Activated naive CD4-positive, alpha-beta T cell treated with anti-CD3 and anti-CD28 coated beads, Interleukin-2, amount 50 U/mL, for 72 hours (primary cell): ENCODE data around the gene CTAGE8. TPM values are rescaled to one million over a fixed set of nuclear protein-coding genes. Genes with fewer than 3 reads are reported as not detected.
"Not testable (repeated sequence)": the region's sequence is repeated elsewhere in the genome, so short reads cannot be mapped to it uniquely, and the experiment has no call there.

Source experiments
- ATAC-seq, 2 donors: fragments of 150-1000 bp; cut with Tn5 transposase; 2 replicates each; pipeline ENCODE4 v1.10.0; 2021; ENCODE audit warnings: mild to moderate bottlenecking in 2 of 2, moderate library complexity in 2 of 2
- DNase-seq, 2 donors: peaks; one replicate each; pipeline ENCODE4 v3.0.0; 2021 to 2022; ENCODE audit warnings: low spot score in 2 of 2
- H3K27ac Mint-ChIP-seq, 2 donors: one replicate each; pipeline ENCODE4 v1.8.0; 2022; ENCODE audit warnings: mild to moderate bottlenecking in 2 of 2, mixed read lengths in 2 of 2
- H3K36me3 Mint-ChIP-seq, 2 donors: one replicate each; pipeline ENCODE4 v1.8.0; 2022; ENCODE audit warnings: mixed read lengths in 2 of 2
- H3K9me3 Mint-ChIP-seq, 2 donors: one replicate each; pipeline ENCODE4 v1.8.0; 2022; ENCODE audit warnings: mixed read lengths in 2 of 2
- total RNA-seq, 2 donors: library from RNA; stranded (reverse); gene quantifications; one replicate each; pipeline ENCODE4 v1.2.3, GENCODE V29; 2022

The CTAGE8 gene
- total RNA-seq, 2 donors from 2014 or later: 1.4 to 1.8 TPM

DNA sequence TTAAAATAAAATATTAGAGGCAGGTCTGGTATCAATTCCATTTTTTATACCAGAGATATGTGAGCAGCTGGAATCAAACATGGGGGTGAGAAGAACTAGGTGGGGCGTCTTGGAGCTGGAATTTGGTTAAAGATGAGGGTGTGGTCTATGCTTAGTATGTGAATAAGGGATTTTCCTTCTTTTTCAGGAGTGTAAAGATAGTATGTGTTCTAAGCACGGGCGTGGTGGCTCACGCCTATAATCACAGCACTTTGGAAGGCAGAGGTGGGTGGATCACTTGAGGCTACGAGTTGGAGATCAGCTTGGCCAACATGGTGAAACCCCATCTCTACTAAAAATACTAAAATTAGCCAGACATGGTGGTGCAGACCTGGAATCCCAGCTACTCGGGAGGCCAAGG, 6.2 kb upstream of the CTAGE8 start:
- H3K36me3 Mint-ChIP-seq, DNase-seq, ATAC-seq, H3K9me3 Mint-ChIP-seq, H3K27ac Mint-ChIP-seq: not testable (repeated sequence)

GRCh38 chr7:144264692-144265091, 4.4 kb downstream of the CTAGE8 start, which contains the start of gene OR2A7:
Gene OR2A7 (minus strand): TSS chr7:144264792. CDS start chr7:144259628, 5,164 bp downstream.
- not testable (repeated sequence) for H3K27ac Mint-ChIP-seq, H3K9me3 Mint-ChIP-seq, H3K36me3 Mint-ChIP-seq, ATAC-seq, DNase-seq

DNA sequence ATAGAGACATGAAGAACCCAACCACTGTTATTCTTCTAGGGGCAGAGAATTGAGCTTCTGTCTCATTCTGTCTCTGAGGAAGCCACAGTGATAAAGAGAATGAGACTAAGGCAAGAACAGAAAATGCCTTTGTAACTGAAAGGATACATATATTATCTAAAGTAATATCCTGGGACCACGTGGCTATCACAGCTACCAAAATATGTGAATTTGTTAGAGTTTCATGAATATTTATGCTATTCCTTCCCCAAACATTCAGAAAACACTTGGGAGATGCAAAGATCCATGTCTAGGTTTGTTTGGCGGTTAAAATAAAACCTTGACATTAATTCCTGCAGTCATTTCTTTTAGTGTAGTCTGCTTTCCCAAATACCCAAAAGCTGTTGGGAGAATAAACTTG, 7.0 kb downstream of the CTAGE8 start:
- not testable (repeated sequence) for H3K36me3 Mint-ChIP-seq, H3K9me3 Mint-ChIP-seq, DNase-seq, ATAC-seq, H3K27ac Mint-ChIP-seq

DNA sequence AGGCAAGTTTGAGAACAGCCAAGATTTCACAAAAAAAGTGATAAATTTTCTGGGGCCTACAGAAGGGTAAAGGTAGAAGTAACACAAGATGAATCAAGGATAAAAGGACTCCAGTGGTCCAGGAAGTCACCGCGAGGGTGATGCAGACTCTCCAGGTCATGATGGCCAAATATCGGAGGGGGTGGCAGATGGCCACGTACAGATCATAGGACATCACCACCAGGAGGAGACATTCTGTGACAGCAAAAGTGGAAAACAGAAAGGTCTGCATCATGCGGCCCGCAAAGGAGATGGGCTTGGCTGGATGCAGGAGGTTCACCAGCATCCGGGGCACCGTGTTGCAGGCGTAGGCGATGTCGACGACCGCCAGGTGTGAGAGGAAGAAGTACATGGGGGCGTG, 10.0 kb downstream of the CTAGE8 start:
- H3K9me3 Mint-ChIP-seq, ATAC-seq, H3K27ac Mint-ChIP-seq, DNase-seq, H3K36me3 Mint-ChIP-seq: not testable (repeated sequence)

DNA sequence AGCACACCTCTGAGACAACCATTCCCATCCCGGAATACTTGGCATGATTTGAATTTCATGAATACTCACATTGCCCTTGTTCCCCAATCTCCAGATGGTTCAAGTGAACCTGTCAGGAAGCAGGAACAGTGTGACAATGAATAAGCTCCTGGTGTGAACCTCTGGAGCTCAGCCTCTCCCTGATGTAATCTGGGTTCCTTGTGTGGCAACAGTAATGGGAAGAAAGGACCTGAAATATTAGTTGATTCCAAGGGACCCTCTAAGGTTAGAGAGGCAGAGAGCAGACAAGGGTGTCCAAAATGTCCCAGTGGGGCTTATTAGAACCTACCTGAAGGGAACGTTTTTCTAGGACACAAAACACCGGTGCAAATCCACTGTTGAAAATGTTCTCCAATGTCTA, 13.0 kb downstream of the CTAGE8 start:
- Mint-ChIP-seq H3K36me3 (no peaks in the 10 kb centered on the region), H3K9me3 (no peaks in the 10 kb centered on the region), H3K27ac (no peak overlapping the region)
- DNase-seq (no peak), ATAC-seq (no peak)

DNA sequence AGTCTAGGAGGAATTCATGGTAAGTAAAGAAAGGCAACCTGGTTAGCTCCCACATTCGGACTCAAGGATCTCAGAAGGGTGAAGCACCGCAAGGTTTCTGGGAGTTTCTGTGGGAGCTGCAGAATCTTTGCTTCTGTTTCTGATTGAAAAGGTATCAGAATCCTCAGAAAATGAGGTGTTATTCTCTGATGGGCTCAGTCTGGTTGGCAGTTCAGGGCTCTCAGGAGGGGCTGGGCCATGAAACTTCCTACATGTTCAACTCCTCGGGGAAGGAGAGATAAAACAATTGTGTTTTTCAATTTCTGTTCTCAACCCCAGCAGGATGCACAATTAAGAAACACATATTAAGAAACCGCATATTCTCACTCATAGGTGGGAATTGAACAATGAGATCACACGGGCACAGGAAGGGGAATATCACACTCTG, 13.6 kb downstream of the CTAGE8 start:
- Mint-ChIP-seq H3K36me3 (no peaks in the 10 kb centered on the region), H3K9me3 (no peaks in the 10 kb centered on the region), H3K27ac (no peak overlapping the region)
- DNase-seq (no peak), ATAC-seq (no peak)

DNA sequence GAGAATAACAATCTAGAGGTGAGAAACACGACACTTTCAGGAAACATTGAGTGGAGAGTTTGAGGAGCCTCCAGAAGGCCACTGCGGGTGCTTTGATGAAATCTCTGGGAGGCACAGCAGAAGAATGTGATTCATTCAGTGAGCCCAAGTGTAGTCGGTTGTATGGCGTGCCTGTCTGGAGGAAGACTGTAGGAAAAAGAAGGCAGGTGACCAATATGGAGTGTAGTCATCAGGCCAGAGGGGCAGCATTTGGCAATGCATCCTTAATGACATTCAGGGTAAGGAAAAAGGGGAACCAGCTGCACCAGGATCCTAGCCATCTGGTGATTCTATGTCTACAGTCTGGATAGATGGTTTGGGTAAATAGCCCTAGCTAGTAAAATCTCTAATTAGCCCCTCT, 16.8 kb downstream of the CTAGE8 start:
- not testable (repeated sequence) for H3K36me3 Mint-ChIP-seq, H3K27ac Mint-ChIP-seq, DNase-seq, ATAC-seq, H3K9me3 Mint-ChIP-seq

DNA sequence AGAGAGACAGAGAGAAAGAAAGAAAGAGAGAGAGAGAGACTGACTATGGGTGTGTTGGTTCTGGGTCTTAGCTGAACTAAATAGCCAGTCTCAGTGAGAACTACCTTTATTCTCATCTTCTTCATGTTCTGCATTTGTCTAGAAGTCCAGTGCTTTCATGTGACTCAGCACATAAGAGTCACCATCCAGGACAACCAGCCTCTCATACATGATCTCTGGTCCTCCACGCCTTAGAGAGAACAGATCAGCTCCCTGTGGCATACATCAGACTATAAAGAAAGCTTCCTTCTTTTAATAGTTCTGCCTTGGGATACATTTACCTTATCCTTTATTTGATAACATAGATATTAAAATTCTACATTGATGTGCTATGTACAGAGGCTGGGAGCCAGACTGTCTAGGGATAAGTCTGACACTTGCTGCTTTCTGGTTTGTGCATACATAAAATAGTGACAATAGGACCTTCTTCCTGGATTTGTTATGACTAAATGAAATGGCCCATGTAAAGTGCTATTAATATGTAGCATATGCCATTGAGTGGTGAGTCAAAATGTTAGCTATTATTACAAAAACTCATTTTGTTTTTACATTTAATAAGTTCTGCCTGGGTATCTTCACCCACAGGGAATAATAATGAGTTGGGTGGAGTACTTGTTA, 21.3 kb downstream of the CTAGE8 start:
- H3K27ac Mint-ChIP-seq, H3K36me3 Mint-ChIP-seq, ATAC-seq, H3K9me3 Mint-ChIP-seq, DNase-seq: not testable (repeated sequence)

DNA sequence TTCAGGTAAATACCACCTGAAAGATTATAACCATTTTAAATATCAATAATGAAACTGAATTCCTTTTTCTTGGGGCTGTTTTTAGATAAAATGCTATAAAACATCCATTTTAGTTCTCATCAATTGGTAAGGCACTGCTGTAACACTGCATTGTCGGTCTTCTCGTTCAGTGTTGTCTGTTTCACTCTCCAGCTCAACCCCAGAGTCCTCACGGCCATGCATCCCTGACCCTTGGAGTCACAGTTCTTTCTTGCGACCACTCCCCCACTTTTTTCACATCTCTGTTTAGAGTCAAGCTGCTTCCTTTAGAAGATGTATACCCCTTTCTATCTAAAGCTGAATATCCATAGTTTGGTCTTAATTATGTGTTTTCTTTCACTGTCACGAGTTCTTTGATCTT, 22.1 kb downstream of the CTAGE8 start:
- ATAC-seq, H3K9me3 Mint-ChIP-seq, H3K27ac Mint-ChIP-seq: not testable (repeated sequence)

DNA sequence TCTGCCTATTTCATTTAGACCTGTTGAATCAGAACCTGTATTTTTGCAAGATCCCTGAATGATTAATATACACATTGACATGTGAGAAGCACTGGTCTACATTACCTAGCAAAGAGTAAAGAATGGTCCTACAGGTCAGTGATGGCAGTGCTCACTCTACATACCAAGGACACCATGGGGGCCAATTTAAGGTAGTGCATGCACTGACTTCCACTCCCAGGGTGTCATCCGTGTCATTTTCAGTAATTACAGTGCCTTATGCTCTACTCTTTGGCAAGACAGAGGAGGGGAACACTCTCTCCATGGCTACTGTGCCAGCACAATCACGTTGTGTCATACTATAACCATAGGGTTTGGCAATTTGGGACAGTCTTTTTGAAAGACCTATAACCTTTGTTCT, 23.7 kb downstream of the CTAGE8 start:
- ATAC-seq, H3K36me3 Mint-ChIP-seq, H3K9me3 Mint-ChIP-seq, H3K27ac Mint-ChIP-seq, DNase-seq: not testable (repeated sequence)

More for the DNA sequence above, 22.1 kb downstream of the CTAGE8 start:
- H3K36me3 Mint-ChIP-seq, DNase-seq: not testable (repeated sequence)

DNA sequence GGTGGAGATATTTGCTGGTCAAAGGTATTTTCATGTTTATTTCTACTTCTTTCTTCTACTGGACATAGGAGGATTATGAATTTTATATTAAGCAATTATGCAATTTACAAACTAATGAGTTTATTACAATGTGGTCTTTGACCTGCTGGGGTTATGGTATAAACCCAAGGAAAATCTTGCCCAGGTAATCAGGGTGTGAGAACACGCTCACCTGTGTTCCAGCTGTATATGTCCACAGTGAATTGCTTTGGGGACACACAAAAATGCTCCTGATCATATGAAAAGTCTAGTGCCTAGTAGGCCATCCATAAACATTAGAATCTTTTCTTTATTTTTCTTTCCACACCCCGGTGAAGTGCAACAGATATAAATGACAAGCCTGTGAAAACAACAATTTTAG, 29.7 kb downstream of the CTAGE8 start, which contains the start of gene OR2A42:
OR2A42 (minus strand) TSS at position 241 of the 400 bp plus-strand sequence. CDS start 6,762 bp downstream, outside the sequence.
- not testable (repeated sequence) for H3K27ac Mint-ChIP-seq, ATAC-seq, DNase-seq, H3K9me3 Mint-ChIP-seq, H3K36me3 Mint-ChIP-seq

- not testable (repeated sequence) for H3K36me3 Mint-ChIP-seq, H3K27ac Mint-ChIP-seq, ATAC-seq, H3K9me3 Mint-ChIP-seq, DNase-seq
Observed at GRCh38 chr7:144238530-144239082, 30.5 kb downstream of the CTAGE8 start.

GRCh38 chr7:144233039-144233438, 36.0 kb downstream of the CTAGE8 start:
- not testable (repeated sequence) for ATAC-seq, H3K36me3 Mint-ChIP-seq, H3K27ac Mint-ChIP-seq, DNase-seq, H3K9me3 Mint-ChIP-seq

- H3K27ac Mint-ChIP-seq, H3K36me3 Mint-ChIP-seq, ATAC-seq, DNase-seq, H3K9me3 Mint-ChIP-seq: not testable (repeated sequence)
Observed at GRCh38 chr7:144231027-144231426, 38.1 kb downstream of the CTAGE8 start.

GRCh38 chr7:144228810-144229209, 40.3 kb downstream of the CTAGE8 start:
- DNase-seq, ATAC-seq, H3K9me3 Mint-ChIP-seq, H3K36me3 Mint-ChIP-seq, H3K27ac Mint-ChIP-seq: not testable (repeated sequence)

DNA sequence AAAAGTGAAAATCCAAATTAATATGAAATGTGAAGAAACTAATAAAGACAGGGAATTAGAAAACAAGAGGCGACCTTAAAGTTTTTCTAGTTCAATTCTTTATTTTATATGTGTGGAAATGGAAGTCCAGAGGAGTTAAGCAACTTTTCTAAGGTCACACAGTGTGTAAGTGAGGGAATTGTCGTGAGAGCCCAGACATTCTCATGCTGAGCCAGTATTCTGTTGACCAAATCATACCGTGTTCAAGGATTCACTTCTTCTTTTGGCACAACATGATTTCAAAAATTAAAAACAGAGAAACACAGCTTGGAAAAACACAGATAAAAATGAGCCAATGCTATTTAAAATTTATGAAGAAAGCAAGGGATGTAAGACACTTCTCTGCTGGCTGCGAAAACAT, 42.2 kb downstream of the CTAGE8 start:
- not testable (repeated sequence) for H3K36me3 Mint-ChIP-seq, H3K9me3 Mint-ChIP-seq, ATAC-seq, DNase-seq, H3K27ac Mint-ChIP-seq

DNA sequence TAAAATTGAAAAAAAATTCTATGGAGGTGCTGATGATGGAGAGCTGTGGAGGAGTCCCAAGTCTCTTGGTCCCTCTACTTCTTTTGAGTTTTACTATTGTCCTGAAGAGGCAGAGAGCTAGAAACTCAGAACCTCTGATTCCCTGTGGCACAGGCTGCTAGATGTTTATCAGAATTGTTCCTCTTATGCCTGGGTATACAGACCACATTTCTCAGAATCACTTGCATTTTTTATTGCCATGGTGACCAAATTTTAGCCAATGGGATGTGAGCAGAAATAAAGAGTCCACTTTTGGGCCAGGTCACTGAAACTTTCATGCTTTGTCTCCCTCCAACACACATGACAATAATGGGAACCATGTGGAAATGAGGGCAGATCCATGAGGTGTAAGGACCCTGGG, 45.4 kb downstream of the CTAGE8 start:
- H3K9me3 Mint-ChIP-seq, H3K36me3 Mint-ChIP-seq, H3K27ac Mint-ChIP-seq, ATAC-seq, DNase-seq: not testable (repeated sequence)

- not testable (repeated sequence) for DNase-seq
Observed at GRCh38 chr7:144220531-144220930, 48.6 kb downstream of the CTAGE8 start.

More at GRCh38 chr7:144220531-144220930, 48.6 kb downstream of the CTAGE8 start:
- H3K27ac Mint-ChIP-seq, H3K9me3 Mint-ChIP-seq, ATAC-seq, H3K36me3 Mint-ChIP-seq: not testable (repeated sequence)
